GM12892 (cell line): Measurements from ENCODE around the gene PRKN.

ENCODE experiments used
- POLR2A ChIP-seq: IDR thresholded peaks from 2 replicates; pipeline ENCODE4 v1.6.1; 2011; ENCODE audit warnings: low read depth, low read length, control low read depth
- POLR2AphosphoS5 ChIP-seq: IDR thresholded peaks from 2 replicates; pipeline ENCODE4 v1.6.1; 2011; ENCODE audit warnings: low read depth, low read length, control low read depth
- TAF1 ChIP-seq: IDR thresholded peaks from 2 replicates; pipeline ENCODE4 v1.6.1; 2011; ENCODE audit warnings: low read depth, mild to moderate bottlenecking, control low read depth, low read length, borderline replicate concordance

DNA sequence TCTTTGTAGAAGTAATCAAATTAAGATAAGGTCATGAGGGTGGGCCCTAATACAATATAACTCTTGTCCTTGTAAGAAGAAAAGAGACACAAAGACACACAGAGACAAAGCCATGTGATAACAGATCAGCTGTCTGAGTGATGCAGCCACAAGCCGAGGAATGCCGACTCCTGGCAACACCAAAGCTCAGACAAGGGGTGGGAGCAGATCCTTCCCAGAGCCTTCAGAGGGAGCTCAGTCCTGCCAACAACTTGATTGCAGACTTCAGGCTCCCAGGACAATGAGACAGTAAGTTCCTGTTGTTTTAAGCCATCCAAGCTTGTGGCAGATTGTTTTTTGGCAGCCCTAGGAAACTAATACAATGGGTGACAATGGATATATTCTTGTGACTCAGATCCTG lies 1128.7 kb downstream of the PRKN start:
- TF ChIP-seq POLR2A (no peak), POLR2AphosphoS5 (no peak), TAF1 (no peak)
